Bronchial epithelial cell (primary cell): ENCODE measurements around the gene DNAJC5. TPM values are rescaled to one million over a fixed set of nuclear protein-coding genes. Genes with fewer than 3 reads are reported as not detected.
"Not testable (repeated sequence)": the region's sequence is repeated elsewhere in the genome, so short reads cannot be mapped to it uniquely, and the experiment has no call there.

Experiments used
- DNase-seq: peaks from one replicate; pipeline ENCODE4 v3.0.0-alpha.2; 2010; ENCODE audit warnings: low read depth
- FAIRE-seq: peaks from 2 replicates; lab custom pipeline; 2011; peaks lifted over from hg19 to GRCh38; lab: Jason Lieb, UNC
- H3K27me3 ChIP-seq: 2 replicates; pipeline ENCODE4 v1.5.1; 2011; ENCODE audit warnings: low read length; ENCODE audit not compliant: control insufficient read depth, insufficient read depth
- H3K36me3 ChIP-seq: 2 replicates; pipeline ENCODE4 v1.5.1; 2011; ENCODE audit warnings: low read length; ENCODE audit not compliant: control insufficient read depth, insufficient read depth
- H3K4me3 ChIP-seq: 2 replicates; pipeline ENCODE4 v1.5.1; 2011; ENCODE audit warnings: mild to moderate bottlenecking, low read depth, low read length, control low read depth
- CTCF ChIP-seq: IDR thresholded peaks from 2 replicates; pipeline ENCODE4 v1.5.1; 2011; ENCODE audit warnings: mild to moderate bottlenecking, moderate library complexity, low read length, control low read depth, inconsistent platforms; ENCODE audit not compliant: insufficient read depth, severe bottlenecking
- total RNA-seq: library from RNA; depleted of rRNA; stranded (reverse); fragments of >200 nt; gene quantifications from 2 replicates; pipeline ENCODE4 v1.2.1, GENCODE V29; 2014

The DNAJC5 gene
- total RNA-seq, 1 donor from 2014 or later: 121 TPM

- no peak for TF ChIP-seq CTCF
- Histone ChIP-seq H3K4me3 (no peak overlapping the region), H3K36me3 (peaks cover 22% of the 10 kb centered on the region), H3K27me3 (no peaks in the 10 kb centered on the region)
- FAIRE-seq (no peak), DNase-seq (no peak)
Observed at GRCh38 chr20:63958964-63959698, 64.2 kb downstream of the DNAJC5 start.

- Histone ChIP-seq H3K36me3 (peaks cover 22% of the 10 kb centered on the region), H3K4me3 (no peak overlapping the region), H3K27me3 (no peaks in the 10 kb centered on the region)
- DNase-seq (no peak), FAIRE-seq (no peak)
- TF ChIP-seq CTCF: no peak
Observed at GRCh38 chr20:63959699-63960075, 64.8 kb downstream of the DNAJC5 start.

- not testable (repeated sequence) for DNase-seq, H3K4me3 ChIP-seq, H3K27me3 ChIP-seq, FAIRE-seq
- peaks cover 22% of the 10 kb centered on the region for H3K36me3 ChIP-seq
Observed at GRCh38 chr20:63960654-63961621, 66.0 kb downstream of the DNAJC5 start.

DNA sequence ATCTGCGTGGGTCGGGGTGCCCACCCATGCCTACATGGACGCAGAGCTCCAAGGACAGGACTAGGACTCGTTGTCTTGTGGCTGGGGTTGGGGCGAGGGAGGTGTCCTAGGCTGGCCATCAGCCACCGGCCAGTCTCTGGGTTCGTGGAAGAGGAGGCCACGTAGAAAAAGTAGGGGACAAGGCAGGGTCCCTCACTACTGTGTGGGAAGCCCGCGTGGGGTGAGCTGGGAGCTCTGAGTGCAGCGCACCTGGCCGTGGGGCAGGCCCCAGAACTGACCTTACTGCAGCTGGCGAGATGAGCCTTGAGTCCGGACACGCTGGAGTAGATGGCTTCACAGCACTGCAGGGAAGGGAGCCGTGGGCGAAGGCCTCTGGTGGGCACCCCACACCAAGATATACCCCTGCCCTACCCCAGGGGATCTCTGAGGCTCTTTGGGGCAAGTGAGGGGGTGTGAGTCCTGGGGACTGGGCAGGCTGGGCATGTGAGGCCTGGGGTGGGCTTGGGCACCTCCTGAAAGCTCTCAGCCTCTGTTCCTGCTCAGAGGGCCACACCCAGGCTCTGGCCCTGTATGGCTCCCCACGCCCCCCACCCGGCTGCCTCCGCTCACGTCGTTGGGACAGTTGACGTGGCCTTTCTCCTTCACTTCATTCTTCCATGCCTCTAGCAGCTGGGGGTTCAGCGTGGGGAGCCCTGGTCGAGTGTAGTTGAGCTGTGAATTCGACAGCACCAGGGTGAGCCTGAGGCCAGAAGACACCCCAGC, 66.9 kb downstream of the DNAJC5 start:
- H3K4me3 ChIP-seq: no peak overlapping the region
- no peaks in the 10 kb centered on the region for H3K27me3 ChIP-seq
- TF ChIP-seq CTCF: no peak
- peaks cover 24% of the 10 kb centered on the region for H3K36me3 ChIP-seq
- no peak for DNase-seq
- no peak for FAIRE-seq

DNA sequence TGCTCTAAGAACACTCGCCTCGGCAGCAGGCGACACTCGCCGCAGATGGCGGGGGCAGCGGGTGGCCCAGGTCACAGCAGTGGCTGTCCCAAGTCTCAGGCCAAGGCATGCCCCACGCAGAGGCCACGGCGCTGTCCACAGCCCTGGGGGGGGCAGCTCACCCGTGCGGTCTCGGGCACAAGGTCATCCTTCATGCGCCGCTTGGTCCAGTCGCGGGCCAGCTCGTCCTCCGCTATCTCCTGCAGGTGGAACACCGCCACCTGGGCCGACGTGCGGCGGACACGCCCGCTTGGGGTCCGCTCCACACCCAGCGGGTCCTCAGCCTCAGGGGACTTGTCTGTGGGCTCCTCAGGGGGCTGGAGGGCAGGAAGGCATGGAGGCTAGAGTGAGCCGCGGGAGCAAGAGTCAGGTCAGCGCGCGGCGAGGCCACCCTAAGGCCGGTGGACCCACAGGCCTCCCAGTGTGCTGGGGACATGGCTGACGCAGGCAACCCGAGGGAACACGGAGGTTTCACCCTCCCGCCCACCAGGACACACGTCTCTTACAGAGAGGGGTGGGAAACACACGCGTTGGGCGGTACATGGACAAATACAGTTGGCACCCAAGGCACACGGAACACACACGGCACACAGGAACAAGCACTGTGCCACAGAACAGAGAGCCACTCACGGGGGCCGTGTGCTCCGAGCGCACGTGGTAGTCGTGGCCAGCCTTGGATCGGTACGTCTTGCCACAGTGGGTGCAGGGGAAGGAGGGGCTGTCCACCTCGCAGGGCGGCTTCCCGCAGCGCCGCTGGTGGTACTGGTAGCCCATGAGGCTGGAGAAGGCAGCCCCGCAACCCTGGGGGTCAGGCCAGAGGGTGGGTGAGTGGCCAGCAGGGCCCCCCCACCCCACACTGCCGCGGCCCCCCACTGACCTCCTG, 67.8 kb downstream of the DNAJC5 start:
- H3K4me3 ChIP-seq: no peak overlapping the region
- no peaks in the 10 kb centered on the region for H3K27me3 ChIP-seq
- H3K36me3 ChIP-seq: peaks cover 29% of the 10 kb centered on the region
- TF ChIP-seq CTCF: no peak
- FAIRE-seq: no peak
- DNase-seq: no peak
